Measurements from ENCODE around the gene JPH4. TPM values are rescaled to one million over a fixed set of nuclear protein-coding genes. Genes with fewer than 3 reads are reported as not detected.

Gene JPH4
- total RNA-seq, 2 experiments from 2014 or later = not detected

- no peak overlapping the region for H3K4me3 ChIP-seq (ENCODE audit: low read depth, low read length, poor library complexity, severe bottlenecking)
- no peaks in the 10 kb centered on the region for H4K20me1 ChIP-seq (ENCODE audit: insufficient read depth, low read length)
- H3K36me3 ChIP-seq (ENCODE audit: insufficient read depth, low read length) = no peaks in the 10 kb centered on the region
- no peaks in the 10 kb centered on the region for H3K9me2 ChIP-seq (ENCODE audit: insufficient read depth, low read length)
- BruUV-seq (replicated peaks) = no TSS peak
- TF ChIP-seq EZH2phosphoT487 (IDR thresholded peaks at IDR 0.05; ENCODE audit: borderline replicate concordance, low read depth, low read length) = no peak
- no peak for TF ChIP-seq CTCF (conservative IDR thresholded peaks at IDR 0.05; ENCODE audit: low read length)
- intact Hi-C loops (cut with micrococcal nuclease; ENCODE audit: unreplicated experiment) = no loop called here
- POLR2A ChIA-PET = interaction anchor here (0.6 to 0.9 kb wide), 2 partner anchors 22 to 153 kb away, joined by 3 to 6 read pairs; no protein-coding TSS in a partner anchor
- H3K9me3 ChIP-seq (ENCODE audit: low read length) = no peaks in the 10 kb centered on the region
- no peak overlapping the region for H2AFZ ChIP-seq (ENCODE audit: low read length)
- no peaks in the 10 kb centered on the region for H3K4me1 ChIP-seq (ENCODE audit: insufficient read depth, low read length, poor library complexity, severe bottlenecking)
- H3K79me2 ChIP-seq (ENCODE audit: insufficient read depth, low read depth, low read length) = no peaks in the 10 kb centered on the region
- no peak for DNase-seq (ENCODE audit: low spot score)
- CTCF ChIA-PET (ENCODE audit: unreplicated experiment) = no interaction called here
- H3K27ac ChIP-seq (ENCODE audit: low read depth, low read length, poor library complexity, severe bottlenecking) = no peak overlapping the region
- no peak overlapping the region for H3K4me2 ChIP-seq (ENCODE audit: low read length)
Observed at GRCh38 chr14:23532658-23533057, 45.9 kb downstream of the JPH4 start.

GRCh38 chr14:23531391-23531790 is 47.2 kb downstream of the JPH4 start:
- TF ChIP-seq CTCF (conservative IDR thresholded peaks at IDR 0.05; ENCODE audit: low read length) = no peak
- TF ChIP-seq EZH2phosphoT487 (IDR thresholded peaks at IDR 0.05; ENCODE audit: borderline replicate concordance, low read depth, low read length) = no peak
- H3K9me3 ChIP-seq (ENCODE audit: low read length) = no peaks in the 10 kb centered on the region
- H3K4me3 ChIP-seq (ENCODE audit: low read depth, low read length, poor library complexity, severe bottlenecking) = no peak overlapping the region
- no peak for DNase-seq (ENCODE audit: low spot score)
- POLR2A ChIA-PET = no interaction called here
- no peak overlapping the region for H2AFZ ChIP-seq (ENCODE audit: low read length)
- intact Hi-C loops (cut with micrococcal nuclease; ENCODE audit: unreplicated experiment) = no loop called here
- no peaks in the 10 kb centered on the region for H4K20me1 ChIP-seq (ENCODE audit: insufficient read depth, low read length)
- no TSS peak for BruUV-seq (replicated peaks)
- H3K36me3 ChIP-seq (ENCODE audit: insufficient read depth, low read length) = no peaks in the 10 kb centered on the region
- CTCF ChIA-PET (ENCODE audit: unreplicated experiment) = interaction anchor here (0.7 kb wide), 1 partner anchor 367 kb away, joined by 3 read pairs; no protein-coding TSS in a partner anchor
- no peaks in the 10 kb centered on the region for H3K9me2 ChIP-seq (ENCODE audit: insufficient read depth, low read length)
- no peak overlapping the region for H3K4me2 ChIP-seq (ENCODE audit: low read length)
- no peaks in the 10 kb centered on the region for H3K4me1 ChIP-seq (ENCODE audit: insufficient read depth, low read length, poor library complexity, severe bottlenecking)
- no peaks in the 10 kb centered on the region for H3K79me2 ChIP-seq (ENCODE audit: insufficient read depth, low read depth, low read length)
- H3K27ac ChIP-seq (ENCODE audit: low read depth, low read length, poor library complexity, severe bottlenecking) = no peak overlapping the region

GRCh38 chr14:23530375-23531055 is 48.1 kb downstream of the JPH4 start:
- no peak overlapping the region for H3K4me2 ChIP-seq (ENCODE audit: low read length)
- no peaks in the 10 kb centered on the region for H3K9me2 ChIP-seq (ENCODE audit: insufficient read depth, low read length)
- H3K4me3 ChIP-seq (ENCODE audit: low read depth, low read length, poor library complexity, severe bottlenecking) = no peak overlapping the region
- H3K9me3 ChIP-seq (ENCODE audit: low read length) = no peaks in the 10 kb centered on the region
- intact Hi-C loops (cut with micrococcal nuclease; ENCODE audit: unreplicated experiment) = no loop called here
- ChIA-PET CTCF (ENCODE audit: unreplicated experiment) (no interaction called here), POLR2A (interaction anchor here (0.7 kb wide), 1 partner anchor 14 kb away, joined by 3 read pairs; no protein-coding TSS in a partner anchor)
- H4K20me1 ChIP-seq (ENCODE audit: insufficient read depth, low read length) = no peaks in the 10 kb centered on the region
- H2AFZ ChIP-seq (ENCODE audit: low read length) = no peak overlapping the region
- DNase-seq (ENCODE audit: low spot score) = no peak
- H3K27ac ChIP-seq (ENCODE audit: low read depth, low read length, poor library complexity, severe bottlenecking) = no peak overlapping the region
- BruUV-seq (replicated peaks) = no TSS peak
- no peaks in the 10 kb centered on the region for H3K36me3 ChIP-seq (ENCODE audit: insufficient read depth, low read length)
- H3K79me2 ChIP-seq (ENCODE audit: insufficient read depth, low read depth, low read length) = no peaks in the 10 kb centered on the region
- no peak for TF ChIP-seq CTCF (conservative IDR thresholded peaks at IDR 0.05; ENCODE audit: low read length)
- TF ChIP-seq EZH2phosphoT487 (IDR thresholded peaks at IDR 0.05; ENCODE audit: borderline replicate concordance, low read depth, low read length) = no peak
- no peaks in the 10 kb centered on the region for H3K4me1 ChIP-seq (ENCODE audit: insufficient read depth, low read length, poor library complexity, severe bottlenecking)

All from OCI-LY7 (cell line).